Myocyte (in vitro differentiated cells): Measurements from ENCODE around the gene DDX24. TPM values are rescaled to one million over a fixed set of nuclear protein-coding genes. Genes with fewer than 3 reads are reported as not detected.

ENCODE experiments used
- DNase-seq: peaks from one replicate; pipeline ENCODE4 v3.0.0-alpha.2; 2012; ENCODE audit warnings: low read depth
- total RNA-seq: library from RNA; depleted of rRNA; stranded (reverse); fragments of >200 nt; gene quantifications from 2 replicates; pipeline ENCODE4 v1.2.3, GENCODE V29; 2014

DDX24 gene
- total RNA-seq, 1 donor from 2014 or later, result 161 TPM

DNA sequence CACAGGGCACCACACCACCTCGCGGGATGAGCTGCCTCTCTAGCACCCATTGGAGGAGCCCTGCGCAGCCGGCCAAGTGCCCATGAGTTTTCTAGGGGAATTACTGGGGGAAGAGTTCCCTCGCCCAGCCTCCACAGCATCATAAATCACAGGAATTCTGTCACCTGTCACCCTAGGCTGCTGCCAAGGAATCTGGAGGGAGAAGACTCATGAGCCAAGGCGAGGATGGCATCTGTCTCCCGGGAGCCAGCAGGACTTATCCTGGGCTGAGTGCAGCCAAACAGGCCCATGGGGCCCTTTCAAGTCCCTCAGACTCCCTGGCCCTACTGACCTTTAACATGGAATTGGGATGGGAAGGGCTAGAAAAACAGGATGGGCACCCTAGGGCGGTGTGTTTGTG lies 62.7 kb downstream of the DDX24 start:
- DNase-seq, result no peak

GRCh38 chr14:94016446-94016976 lies 64.5 kb downstream of the DDX24 start:
- no peak for DNase-seq

- no peak for DNase-seq
Measured at GRCh38 chr14:94015223-94015622, 65.8 kb downstream of the DDX24 start.

DNA sequence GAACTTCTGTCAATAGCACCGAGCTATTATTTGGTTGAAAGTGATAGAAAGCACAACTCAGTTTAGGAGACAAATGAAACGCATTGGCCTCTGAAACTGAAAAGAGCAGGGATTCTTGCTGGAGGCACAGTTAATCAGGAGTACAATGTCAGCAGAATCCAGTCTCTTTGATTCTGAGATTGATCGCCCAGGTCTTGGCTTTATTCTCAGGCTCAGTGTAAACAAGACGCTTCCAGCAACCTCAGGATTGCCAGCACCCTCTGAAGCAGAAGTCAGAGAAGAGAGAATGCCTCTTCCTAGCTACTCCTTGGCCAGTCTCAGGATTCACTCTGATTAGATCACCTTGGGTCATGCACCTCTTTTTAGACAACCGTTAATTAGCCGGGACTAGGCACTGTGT lies 66.6 kb downstream of the DDX24 start:
- no peak for DNase-seq

GRCh38 chr14:94011795-94012194 lies 69.2 kb downstream of the DDX24 start:
- peak; percentile 50 for DNase-seq

GRCh38 chr14:94010625-94011024 lies 70.4 kb downstream of the DDX24 start:
- no peak for DNase-seq

DNA sequence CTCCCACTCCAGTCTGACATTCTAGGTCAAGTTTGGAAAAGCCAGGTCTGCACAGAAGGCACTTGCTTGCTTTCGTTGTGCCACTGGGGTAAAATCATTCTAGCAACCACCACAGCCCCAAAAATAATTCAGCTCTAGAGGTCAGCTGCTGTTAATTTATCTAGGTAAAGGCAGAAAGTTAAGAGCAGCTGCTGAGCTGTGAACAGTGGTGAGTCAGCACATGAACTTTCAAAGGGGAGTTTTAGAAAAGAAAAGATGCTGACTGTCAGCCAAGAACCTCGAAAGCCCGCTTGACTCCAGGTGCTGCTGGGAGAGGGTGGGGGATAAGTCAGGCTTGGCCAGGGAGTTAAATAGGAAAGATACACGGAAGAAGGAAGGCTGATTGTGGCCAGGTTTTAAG lies 71.2 kb downstream of the DDX24 start:
- DNase-seq, result peak; percentile 84

DNA sequence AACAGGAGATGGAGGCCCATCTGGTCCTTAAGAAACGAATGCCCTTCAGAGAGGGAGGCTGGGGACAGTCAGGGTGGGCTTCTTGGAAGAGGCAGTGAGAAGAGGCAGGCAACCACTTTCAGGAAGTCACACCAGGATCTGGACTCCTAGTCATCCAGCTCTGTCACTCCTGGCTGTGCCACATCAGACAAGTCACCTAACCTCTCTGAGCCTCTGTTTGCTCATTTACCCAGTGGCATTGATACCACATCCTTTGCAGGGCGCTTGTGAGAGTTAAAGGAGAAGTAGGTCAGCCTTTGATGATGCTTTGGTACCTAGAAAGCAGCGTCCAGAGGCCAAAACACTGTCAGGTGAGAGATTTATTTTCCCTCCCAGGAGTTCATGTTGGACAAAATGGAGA lies 72.8 kb downstream of the DDX24 start:
- DNase-seq, result no peak

- no peak for DNase-seq
Measured at GRCh38 chr14:94005324-94006073, 75.5 kb downstream of the DDX24 start.

GRCh38 chr14:94004015-94004414 lies 77.0 kb downstream of the DDX24 start:
- DNase-seq, result no peak

DNA sequence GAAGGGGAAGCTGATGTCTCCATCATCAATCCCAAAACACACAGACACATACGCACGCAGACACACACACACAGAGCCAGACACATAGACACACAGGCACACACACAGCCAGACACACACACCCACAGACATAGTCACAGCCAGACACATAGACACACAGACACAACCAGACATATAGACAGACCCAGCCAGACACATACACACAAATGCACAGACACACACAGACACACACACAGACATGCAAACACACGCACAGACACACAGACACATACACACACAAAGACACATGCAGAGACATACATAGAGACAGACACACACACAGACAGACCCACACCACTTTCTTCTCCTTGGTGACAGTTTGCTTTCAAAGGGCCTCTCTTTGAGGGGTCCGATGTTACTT lies 77.6 kb downstream of the DDX24 start:
- no peak for DNase-seq

DNA sequence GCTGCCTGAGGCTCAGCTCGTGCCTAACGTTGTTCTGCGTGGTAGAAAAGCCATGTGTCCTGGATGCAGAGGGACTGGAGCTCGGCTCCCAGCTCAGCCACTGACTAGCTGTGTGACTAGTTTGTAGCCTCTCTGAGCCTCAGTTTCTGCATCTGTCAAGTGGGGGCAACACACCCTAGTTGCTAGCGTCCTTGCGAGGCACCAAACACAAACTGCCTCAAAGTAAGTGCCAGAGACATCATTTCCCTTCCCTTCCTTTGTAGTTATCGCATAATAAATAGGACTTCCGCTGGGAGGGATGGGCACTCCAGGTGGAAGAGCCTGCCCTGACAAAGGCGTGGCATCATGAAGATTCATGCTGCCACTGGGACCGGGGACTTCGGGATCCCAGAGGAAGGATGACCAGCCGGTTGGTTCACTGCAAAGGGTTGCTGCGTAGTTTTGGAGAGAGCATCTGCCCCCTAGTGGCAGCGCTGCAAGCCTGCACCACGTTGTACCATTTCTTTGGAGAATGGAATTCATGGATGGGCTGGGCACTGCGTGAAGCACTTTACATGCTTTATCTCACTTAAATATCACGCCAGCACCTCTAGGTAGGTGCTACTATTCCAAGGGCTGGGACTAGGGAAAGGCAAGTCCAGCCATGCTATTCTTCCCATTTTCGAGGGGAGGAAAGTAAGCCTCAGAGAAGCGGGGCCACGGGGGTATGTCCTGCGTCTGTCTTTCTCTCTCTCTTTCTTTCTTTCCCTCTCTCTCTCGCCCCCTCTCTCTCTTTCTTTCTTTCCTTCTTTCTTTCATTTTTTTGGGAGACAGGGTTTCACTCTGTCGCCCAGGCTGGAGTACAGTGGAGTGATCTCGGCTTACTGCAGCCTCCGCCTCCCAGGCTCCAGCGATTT lies 79.3 kb downstream of the DDX24 start:
- DNase-seq, result peak; percentile 80

DNA sequence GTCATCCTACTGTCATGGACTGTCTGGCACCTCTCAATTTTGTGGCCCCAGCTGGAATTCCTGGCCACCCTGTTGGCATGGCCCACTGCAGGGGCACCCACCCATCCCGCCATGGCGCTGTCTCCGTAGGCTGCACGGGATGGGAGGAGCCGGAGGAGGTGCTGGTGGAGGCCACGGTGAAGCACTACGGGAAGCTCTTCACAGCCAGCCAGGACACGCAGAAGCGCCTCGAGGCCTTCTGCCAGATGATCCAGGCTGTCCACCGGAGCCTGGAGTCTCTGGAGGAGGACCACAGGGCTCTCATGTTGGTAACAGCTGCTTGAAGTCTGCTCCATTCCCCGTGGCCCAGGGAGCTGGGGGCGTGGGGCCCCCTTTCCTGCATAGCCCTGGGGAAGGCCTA lies 80.0 kb downstream of the DDX24 start:
- DNase-seq, result peak; percentile 50

DNA sequence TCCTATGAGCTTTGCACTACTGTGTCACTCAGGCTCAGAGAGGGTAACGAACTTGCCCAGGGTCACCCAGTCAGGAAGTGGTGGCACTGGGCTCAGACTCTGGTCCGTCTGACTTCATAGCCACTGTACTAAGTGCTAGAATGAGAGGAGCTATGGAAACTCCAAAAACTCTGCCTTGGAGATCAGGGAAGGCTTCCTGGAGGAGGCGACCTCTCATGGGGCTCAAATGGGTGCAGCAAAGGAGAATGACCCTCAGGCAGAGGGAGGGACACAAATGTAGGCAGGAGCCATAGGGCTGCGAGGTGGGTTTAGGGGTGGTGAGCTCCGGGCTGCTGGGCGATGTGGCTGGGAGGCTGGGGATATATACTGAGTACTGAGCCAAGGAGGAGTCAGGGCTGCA lies 80.7 kb downstream of the DDX24 start:
- no peak for DNase-seq

DNA sequence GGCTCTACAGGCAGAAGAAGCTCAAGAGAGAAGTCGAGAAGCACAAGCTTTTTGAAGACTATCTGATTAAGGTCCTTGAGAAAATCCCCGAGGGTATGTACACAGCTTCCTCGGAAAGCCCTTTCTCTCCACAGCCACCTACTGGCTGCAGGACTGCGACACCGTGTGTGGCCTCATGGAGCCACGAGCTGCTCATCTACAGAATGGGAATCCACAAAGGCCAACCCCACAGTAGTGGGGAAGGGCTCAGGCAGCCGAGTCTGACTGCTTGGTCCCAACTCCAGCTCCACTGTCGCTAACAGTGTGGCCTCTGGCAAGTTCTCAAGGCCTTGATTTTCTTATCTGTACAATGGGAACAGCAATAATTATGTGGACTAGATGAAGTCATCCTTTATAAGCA lies 81.4 kb downstream of the DDX24 start:
- no peak for DNase-seq

DNA sequence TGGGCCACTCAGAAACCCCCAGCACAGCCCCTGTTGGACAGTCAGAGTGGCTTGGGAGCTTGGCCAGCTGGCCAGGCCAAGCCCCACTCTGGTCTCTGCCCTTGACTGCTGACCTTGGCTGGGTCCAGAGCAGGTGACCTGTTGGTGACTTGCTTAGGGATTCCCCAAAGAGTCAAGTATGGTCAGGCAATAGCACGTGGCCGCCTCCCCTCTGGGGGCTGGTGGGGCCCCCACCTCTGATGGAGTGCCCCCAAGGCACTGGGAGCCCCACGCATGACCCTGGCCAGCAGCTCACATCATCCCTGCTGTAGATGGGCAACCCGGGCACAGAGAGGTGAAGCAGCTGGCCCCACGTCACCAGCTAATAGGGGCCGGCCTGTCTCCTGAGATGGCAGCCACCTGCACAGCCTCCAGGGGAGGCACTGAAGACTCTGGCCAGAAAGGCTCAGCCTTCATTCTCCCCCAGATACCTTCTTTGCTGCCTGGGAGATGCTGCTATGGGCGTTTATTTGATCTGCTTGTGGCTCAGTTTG lies 82.1 kb downstream of the DDX24 start:
- DNase-seq, result no peak

Other genes starting within 250 kb of the DDX24 start
- not detected in 2 replicates for gene FAM181A, start 153.9 kb downstream of the DDX24 start, total RNA-seq
- gene ASB2, start 104.6 kb downstream of the DDX24 start, total RNA-seq, result 0.73 and 8.9 TPM in 2 replicates
- not detected in 2 replicates for gene CCDC197, start 83.9 kb downstream of the DDX24 start, total RNA-seq
- 0.48 and 1.1 TPM in 2 replicates for gene OTUB2, start 54.9 kb downstream of the DDX24 start, total RNA-seq
- 5.6 and 10.3 TPM in 2 replicates for gene IFI27L1, start 108 bp upstream of the DDX24 start, total RNA-seq
- gene IFI27, start 29.5 kb upstream of the DDX24 start, total RNA-seq, result 2.5 and 5.8 TPM in 2 replicates
- 34.8 and 42.6 TPM in 2 replicates for gene IFI27L2, start 48.4 kb upstream of the DDX24 start, total RNA-seq
- gene PPP4R4, start 93.1 kb upstream of the DDX24 start, total RNA-seq, result 0.75 and 1.2 TPM in 2 replicates
- not detected in 2 replicates for gene SERPINA10, start 212.1 kb upstream of the DDX24 start, total RNA-seq
- gene SERPINA6, start 242.1 kb upstream of the DDX24 start, total RNA-seq, result not detected in 2 replicates